OCI-LY1 (cell line): Measurements from ENCODE around the gene IGFBPL1.

Experiments used
- H2AFZ ChIP-seq: fragments of 200-600 bp; sonication (generic), shearing (Covaris generic); 2 replicates; pipeline ENCODE4 v1.6.0; 2014; ENCODE audit warnings: antibody characterized with exemption, mild to moderate bottlenecking, low read length
- H3F3A ChIP-seq: fragments of 200-600 bp; sonication (generic), shearing (Covaris generic); 2 replicates; pipeline ENCODE4 v1.6.0; 2014; ENCODE audit warnings: mild to moderate bottlenecking, antibody characterized with exemption, low read length, moderate library complexity; ENCODE audit not compliant: insufficient read depth
- H3K27ac ChIP-seq: fragments of 200-600 bp; sonication (generic); 2 replicates; pipeline ENCODE4 v1.5.1; 2014; ENCODE audit warnings: low read length, mixed run types, mild to moderate bottlenecking, low read depth; ENCODE audit not compliant: poor library complexity, severe bottlenecking
- H3K27me3 ChIP-seq: fragments of 200-600 bp; sonication (generic); 2 replicates; pipeline ENCODE4 v1.6.0; 2014; ENCODE audit warnings: antibody characterized with exemption, mild to moderate bottlenecking, low read length, moderate library complexity; ENCODE audit not compliant: insufficient read depth
- H3K36me3 ChIP-seq: fragments of 200-600 bp; sonication (generic); 2 replicates; pipeline ENCODE4 v1.6.1; 2014; ENCODE audit warnings: mild to moderate bottlenecking, antibody characterized with exemption, low read length, moderate library complexity, mixed read lengths; ENCODE audit not compliant: insufficient read depth
- H3K4me1 ChIP-seq: fragments of 200-600 bp; sonication (generic); 2 replicates; pipeline ENCODE4 v1.5.1; 2014; ENCODE audit warnings: mild to moderate bottlenecking, low read length, moderate library complexity; ENCODE audit not compliant: insufficient read depth, severe bottlenecking
- H3K4me2 ChIP-seq: fragments of 200-600 bp; sonication (generic), shearing (Covaris generic); 2 replicates; pipeline ENCODE4 v1.6.1; 2014; ENCODE audit warnings: low read length
- H3K4me3 ChIP-seq: fragments of 200-600 bp; sonication (generic); 2 replicates; pipeline ENCODE4 v1.5.1; 2014; ENCODE audit warnings: low read length, low read depth, mild to moderate bottlenecking, mixed read lengths; ENCODE audit not compliant: poor library complexity, severe bottlenecking
- H3K79me2 ChIP-seq: fragments of 200-600 bp; shearing (Covaris generic); 2 replicates; pipeline ENCODE4 v1.6.1; 2016; ENCODE audit warnings: mixed run types, low read length, mixed read lengths; ENCODE audit not compliant: insufficient read depth
- H3K9ac ChIP-seq: fragments of 200-600 bp; sonication (generic), shearing (Covaris generic); 2 replicates; pipeline ENCODE4 v1.6.1; 2014; ENCODE audit warnings: mild to moderate bottlenecking, low read length, mixed read lengths
- H3K9me2 ChIP-seq: fragments of 200-600 bp; sonication (generic), shearing (Covaris generic); 2 replicates; pipeline ENCODE4 v1.6.1; 2014; ENCODE audit warnings: low read depth, mild to moderate bottlenecking, low read length, mixed read lengths
- H3K9me3 ChIP-seq: fragments of 200-600 bp; shearing (Covaris generic); 2 replicates; pipeline ENCODE4 v1.6.1; 2014; ENCODE audit warnings: low read length, mixed read lengths
- H4K20me1 ChIP-seq: fragments of 200-600 bp; sonication (generic), shearing (Covaris generic); 2 replicates; pipeline ENCODE4 v1.6.0; 2016; ENCODE audit warnings: mild to moderate bottlenecking, low read length; ENCODE audit not compliant: insufficient read depth
- EZH2 ChIP-seq: fragments of 200-600 bp; sonication (generic), shearing (Covaris generic); IDR thresholded peaks from 2 replicates; pipeline ENCODE4 v1.8.0; 2017; ENCODE audit warnings: borderline replicate concordance, mixed run types, mild to moderate bottlenecking, antibody characterized with exemption, low read length, moderate library complexity, mixed read lengths
- TF ChIP-seq, protein P1 (sequence below): fragments of 200-600 bp; sonication (generic), shearing (Covaris generic); IDR thresholded peaks from 2 replicates; pipeline ENCODE4 v1.5.1; 2017; ENCODE audit warnings: mild to moderate bottlenecking, antibody characterized with exemption, low read length, moderate library complexity, mixed read lengths

IGFBPL1 gene

GRCh38 chr9:38422555-38423260, 1.5 kb downstream of the IGFBPL1 start:
- no peaks in the 10 kb centered on the region for H3K4me1 ChIP-seq
- H3K36me3 ChIP-seq, result no peaks in the 10 kb centered on the region
- no peak overlapping the region for H3K9ac ChIP-seq
- H3K9me3 ChIP-seq, result no peaks in the 10 kb centered on the region
- TF ChIP-seq EZH2, result no peak
- TF ChIP-seq, protein P1, sequence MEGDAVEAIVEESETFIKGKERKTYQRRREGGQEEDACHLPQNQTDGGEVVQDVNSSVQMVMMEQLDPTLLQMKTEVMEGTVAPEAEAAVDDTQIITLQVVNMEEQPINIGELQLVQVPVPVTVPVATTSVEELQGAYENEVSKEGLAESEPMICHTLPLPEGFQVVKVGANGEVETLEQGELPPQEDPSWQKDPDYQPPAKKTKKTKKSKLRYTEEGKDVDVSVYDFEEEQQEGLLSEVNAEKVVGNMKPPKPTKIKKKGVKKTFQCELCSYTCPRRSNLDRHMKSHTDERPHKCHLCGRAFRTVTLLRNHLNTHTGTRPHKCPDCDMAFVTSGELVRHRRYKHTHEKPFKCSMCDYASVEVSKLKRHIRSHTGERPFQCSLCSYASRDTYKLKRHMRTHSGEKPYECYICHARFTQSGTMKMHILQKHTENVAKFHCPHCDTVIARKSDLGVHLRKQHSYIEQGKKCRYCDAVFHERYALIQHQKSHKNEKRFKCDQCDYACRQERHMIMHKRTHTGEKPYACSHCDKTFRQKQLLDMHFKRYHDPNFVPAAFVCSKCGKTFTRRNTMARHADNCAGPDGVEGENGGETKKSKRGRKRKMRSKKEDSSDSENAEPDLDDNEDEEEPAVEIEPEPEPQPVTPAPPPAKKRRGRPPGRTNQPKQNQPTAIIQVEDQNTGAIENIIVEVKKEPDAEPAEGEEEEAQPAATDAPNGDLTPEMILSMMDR, result no peak
- H4K20me1 ChIP-seq, result no peaks in the 10 kb centered on the region
- no peaks in the 10 kb centered on the region for H3F3A ChIP-seq
- H3K27me3 ChIP-seq, result no peaks in the 10 kb centered on the region; the same call in 1 of the 2 replicates
- no peak overlapping the region for H3K4me2 ChIP-seq
- H3K4me3 ChIP-seq, result no peak overlapping the region
- H3K9me2 ChIP-seq, result no peaks in the 10 kb centered on the region
- no peaks in the 10 kb centered on the region for H3K79me2 ChIP-seq
- no peak overlapping the region for H3K27ac ChIP-seq
- H2AFZ ChIP-seq, result no peak overlapping the region

DNA sequence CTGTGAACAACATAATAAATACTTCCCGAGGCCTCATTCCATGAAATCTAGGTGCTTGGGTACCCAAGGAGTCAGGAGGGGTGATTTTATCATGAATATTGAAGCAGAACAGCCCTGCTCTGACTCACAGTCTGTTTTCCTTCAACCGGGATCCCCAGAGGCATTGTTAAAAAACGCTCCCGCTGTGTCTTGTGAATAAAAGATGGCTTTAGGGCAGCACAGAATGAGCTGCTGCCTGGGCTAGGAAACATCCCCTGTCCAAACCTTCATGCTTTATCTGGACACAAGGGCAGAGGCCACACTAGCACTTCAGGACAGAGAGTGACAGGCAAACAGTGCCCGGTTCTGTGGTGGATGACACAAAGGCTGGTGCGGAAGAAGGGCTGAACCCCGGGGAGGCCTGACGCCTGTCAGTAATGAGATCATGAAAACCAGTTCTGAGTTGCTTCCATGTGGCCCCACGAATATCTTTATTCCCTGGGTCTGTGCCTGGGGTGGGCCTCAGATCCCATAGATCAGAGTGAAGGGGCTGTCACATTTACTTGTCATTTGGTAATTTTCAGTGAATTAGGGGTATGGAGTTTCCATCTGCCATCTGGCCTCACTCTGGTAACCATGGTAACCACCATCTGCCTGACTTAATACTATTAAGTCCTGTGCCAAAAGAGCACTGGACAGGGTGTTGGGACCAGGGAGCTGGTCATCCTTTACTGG, 2.6 kb downstream of the IGFBPL1 start:
- Histone ChIP-seq H3F3A (no peaks in the 10 kb centered on the region), H3K9ac (no peak overlapping the region), H3K27ac (no peak overlapping the region), H3K79me2 (no peaks in the 10 kb centered on the region), H3K4me1 (no peaks in the 10 kb centered on the region), H4K20me1 (no peaks in the 10 kb centered on the region), H3K36me3 (no peaks in the 10 kb centered on the region), H3K9me3 (no peaks in the 10 kb centered on the region), H3K4me3 (no peak overlapping the region), H3K27me3 (no peaks in the 10 kb centered on the region; the same call in 1 of the 2 replicates), H3K9me2 (no peaks in the 10 kb centered on the region), H3K4me2 (no peak overlapping the region), H2AFZ (no peak overlapping the region)
- TF ChIP-seq, protein P1, result no peak
- TF ChIP-seq EZH2, result no peak

- Histone ChIP-seq H3K4me2 (no peak overlapping the region), H3K36me3 (no peaks in the 10 kb centered on the region), H3F3A (no peaks in the 10 kb centered on the region), H4K20me1 (no peaks in the 10 kb centered on the region), H3K9ac (no peak overlapping the region), H3K27me3 (no peaks in the 10 kb centered on the region; the same call in 1 of the 2 replicates), H3K27ac (no peak overlapping the region), H3K9me3 (no peaks in the 10 kb centered on the region), H3K4me3 (no peak overlapping the region), H3K79me2 (no peaks in the 10 kb centered on the region), H2AFZ (no peak overlapping the region), H3K9me2 (no peaks in the 10 kb centered on the region), H3K4me1 (no peaks in the 10 kb centered on the region)
- TF ChIP-seq, protein P1, result no peak
- TF ChIP-seq EZH2, result no peak
Observed at GRCh38 chr9:38419181-38419580, 5.1 kb downstream of the IGFBPL1 start.
